ENCODE results near the gene CASK.

DNA sequence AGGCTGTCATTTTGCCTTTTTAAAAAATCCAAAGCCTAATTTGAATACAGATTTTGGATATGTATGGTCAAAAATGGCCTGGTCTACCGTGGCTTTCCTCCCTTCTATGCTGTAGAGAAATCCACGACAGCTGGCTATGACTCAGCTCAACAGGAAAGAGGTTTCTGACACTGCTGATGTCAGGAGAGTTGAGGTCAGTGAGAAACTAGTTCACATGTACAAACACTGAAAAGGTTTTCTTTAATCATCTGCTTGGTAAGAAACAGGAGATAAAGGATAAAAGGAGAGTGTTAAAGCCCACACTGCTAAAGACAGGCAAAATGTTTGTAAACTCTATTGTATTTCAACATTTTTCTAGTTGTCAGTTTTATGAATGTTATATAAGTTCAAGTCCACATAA, 362.3 kb downstream of the CASK start:
- TF ChIP-seq, protein P1, sequence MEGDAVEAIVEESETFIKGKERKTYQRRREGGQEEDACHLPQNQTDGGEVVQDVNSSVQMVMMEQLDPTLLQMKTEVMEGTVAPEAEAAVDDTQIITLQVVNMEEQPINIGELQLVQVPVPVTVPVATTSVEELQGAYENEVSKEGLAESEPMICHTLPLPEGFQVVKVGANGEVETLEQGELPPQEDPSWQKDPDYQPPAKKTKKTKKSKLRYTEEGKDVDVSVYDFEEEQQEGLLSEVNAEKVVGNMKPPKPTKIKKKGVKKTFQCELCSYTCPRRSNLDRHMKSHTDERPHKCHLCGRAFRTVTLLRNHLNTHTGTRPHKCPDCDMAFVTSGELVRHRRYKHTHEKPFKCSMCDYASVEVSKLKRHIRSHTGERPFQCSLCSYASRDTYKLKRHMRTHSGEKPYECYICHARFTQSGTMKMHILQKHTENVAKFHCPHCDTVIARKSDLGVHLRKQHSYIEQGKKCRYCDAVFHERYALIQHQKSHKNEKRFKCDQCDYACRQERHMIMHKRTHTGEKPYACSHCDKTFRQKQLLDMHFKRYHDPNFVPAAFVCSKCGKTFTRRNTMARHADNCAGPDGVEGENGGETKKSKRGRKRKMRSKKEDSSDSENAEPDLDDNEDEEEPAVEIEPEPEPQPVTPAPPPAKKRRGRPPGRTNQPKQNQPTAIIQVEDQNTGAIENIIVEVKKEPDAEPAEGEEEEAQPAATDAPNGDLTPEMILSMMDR (IDR thresholded peaks at IDR 0.05): no peak
- no peak for TF ChIP-seq POLR2A (IDR thresholded peaks at IDR 0.05)

All from Peyer's patch (tissue), 4 donors.